ENCODE data around the gene LIPA. TPM values are rescaled to one million over a fixed set of nuclear protein-coding genes. Genes with fewer than 3 reads are reported as not detected.
"Not testable (repeated sequence)": the region's sequence is repeated elsewhere in the genome, so short reads cannot be mapped to it uniquely, and the experiment has no call there.

Gene LIPA
- total and polyA plus RNA-seq, 4 donors: 26.3 to 83.3 (median 56.7) TPM

DNA sequence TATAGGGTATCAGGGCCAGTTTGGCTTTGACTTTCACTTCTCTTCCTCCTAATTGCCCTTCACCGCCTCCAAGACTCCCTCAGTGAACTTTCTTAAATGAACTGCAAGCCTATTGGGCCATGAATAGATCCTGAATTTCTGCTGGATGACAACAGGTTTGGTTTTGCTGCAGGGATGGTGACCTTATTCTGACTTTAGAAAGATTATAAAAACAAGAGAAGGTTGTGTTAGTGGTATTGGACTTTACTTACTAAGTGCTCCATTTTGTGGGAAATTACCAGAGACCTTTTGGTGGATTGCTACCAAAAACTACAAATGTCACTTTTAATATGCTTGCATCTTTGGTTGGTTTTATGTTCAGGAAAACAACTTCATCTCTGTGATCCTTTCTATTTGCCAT is 11.5 kb upstream of the LIPA start:
- no peak for DNase-seq
- Histone ChIP-seq H3K4me1 (ENCODE audit: control insufficient read depth in 1 of 2, insufficient read depth in 2 of 2, low read length in 2 of 2) (no peaks in the 10 kb centered on the region), H3K9me3 (ENCODE audit: control insufficient read depth, low read length) (no peaks in the 10 kb centered on the region), H3K36me3 (ENCODE audit: control insufficient read depth in 1 of 2, insufficient read depth in 2 of 2, low read length in 1 of 2) (no peaks in the 10 kb centered on the region), H3K4me3 (ENCODE audit: low read length in 2 of 2) (no peak overlapping the region), H3K27ac (ENCODE audit: low read depth in 1 of 2, low read length in 2 of 2) (no peak overlapping the region), H3K27me3 (ENCODE audit: control insufficient read depth in 1 of 2, insufficient read depth in 2 of 2, low read length in 1 of 2) (no peaks in the 10 kb centered on the region)
- intact Hi-C loops (cut with DNase I): no loop called here
- ATAC-seq (ENCODE audit: low FRiP score): no peak
- 85% methylated on average over 1 of the region's 1 CpG for WGBS, 2 donors

DNA sequence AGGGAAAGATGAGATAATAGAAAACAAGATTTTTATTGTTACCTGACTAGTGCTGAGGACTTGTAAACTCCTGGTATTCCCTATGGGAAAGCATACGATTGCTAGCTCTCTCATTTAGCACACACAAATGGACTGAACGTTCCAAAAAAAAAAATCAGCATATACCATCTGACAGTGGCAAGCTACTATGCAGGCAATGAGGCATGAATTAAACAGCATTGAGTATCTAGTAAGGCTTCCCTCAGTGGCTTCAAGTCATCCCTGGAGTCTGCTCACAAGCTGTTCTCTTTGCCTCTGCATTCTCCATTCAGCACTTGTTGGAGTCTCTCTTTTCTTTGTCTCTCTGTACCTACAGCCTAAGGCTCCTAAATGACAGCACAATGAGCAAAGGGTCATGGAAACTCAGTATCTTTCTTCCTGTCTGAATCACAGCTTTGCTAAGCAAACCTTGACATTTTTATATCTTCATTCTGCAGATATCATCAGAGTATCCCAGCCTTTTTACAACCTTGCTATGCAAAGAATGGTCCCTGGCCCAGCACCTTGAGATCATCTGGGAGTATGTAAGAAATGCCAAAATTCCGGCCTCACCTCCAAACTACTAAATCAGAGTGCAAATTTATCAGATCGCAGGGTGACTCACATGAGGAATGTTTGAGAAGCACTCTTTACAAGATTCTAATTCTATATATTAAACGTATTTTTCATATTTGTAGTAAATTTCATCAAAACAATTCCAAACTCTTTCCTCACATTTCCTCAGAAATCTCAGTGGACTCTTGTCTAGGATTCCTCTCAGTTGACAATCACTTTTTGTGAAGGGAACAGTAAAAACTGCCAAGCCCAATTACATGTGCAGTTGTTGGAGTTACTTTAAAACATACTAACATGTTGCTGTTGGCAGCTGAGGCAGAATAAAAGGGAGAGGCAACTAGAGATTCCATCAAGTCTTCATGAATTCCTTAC is 10.8 kb upstream of the LIPA start:
- intact Hi-C loops (cut with DNase I): no loop called here
- WGBS, 2 donors: 35 to 43% methylated on average over 5 of the region's 5 CpGs
- DNase-seq: no peak
- H3K9me3 ChIP-seq (ENCODE audit: control insufficient read depth, low read length): no peaks in the 10 kb centered on the region
- H3K27me3 ChIP-seq (ENCODE audit: control insufficient read depth in 1 of 2, insufficient read depth in 2 of 2, low read length in 1 of 2): no peaks in the 10 kb centered on the region
- H3K27ac ChIP-seq (ENCODE audit: low read depth in 1 of 2, low read length in 2 of 2): no peak overlapping the region
- no peak for ATAC-seq (ENCODE audit: low FRiP score)
- H3K4me1 ChIP-seq (ENCODE audit: control insufficient read depth in 1 of 2, insufficient read depth in 2 of 2, low read length in 2 of 2): no peaks in the 10 kb centered on the region
- H3K4me3 ChIP-seq (ENCODE audit: low read length in 2 of 2): no peak overlapping the region
- no peaks in the 10 kb centered on the region for H3K36me3 ChIP-seq (ENCODE audit: control insufficient read depth in 1 of 2, insufficient read depth in 2 of 2, low read length in 1 of 2)

DNA sequence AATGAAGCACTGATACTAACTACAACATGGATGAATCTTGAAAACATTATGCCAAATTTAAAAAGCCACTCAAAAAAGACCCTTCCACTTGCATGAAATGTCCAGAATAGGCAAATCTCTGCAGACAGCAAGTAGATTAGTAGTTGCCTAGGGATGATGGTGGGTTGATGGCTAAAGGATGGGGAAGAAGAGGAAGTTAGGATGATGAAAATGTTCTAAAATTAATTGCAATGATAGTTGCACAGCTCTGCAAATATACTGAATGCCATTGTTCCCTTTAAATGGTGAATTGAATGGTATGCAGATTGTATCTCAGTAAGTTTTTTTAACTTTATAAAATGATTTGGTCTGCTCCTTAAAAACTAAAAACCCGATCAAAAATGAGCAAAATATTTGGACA is 7.3 kb upstream of the LIPA start:
- no peak overlapping the region for H3K27ac ChIP-seq (ENCODE audit: low read depth in 1 of 2, low read length in 2 of 2)
- WGBS, 2 donors: 58 to 60% methylated on average over 1 of the region's 1 CpG
- no peaks in the 10 kb centered on the region for H3K27me3 ChIP-seq (ENCODE audit: control insufficient read depth in 1 of 2, insufficient read depth in 2 of 2, low read length in 1 of 2)
- no peaks in the 10 kb centered on the region for H3K9me3 ChIP-seq (ENCODE audit: control insufficient read depth, low read length)
- H3K4me1 ChIP-seq (ENCODE audit: control insufficient read depth in 1 of 2, insufficient read depth in 2 of 2, low read length in 2 of 2): no peaks in the 10 kb centered on the region
- no peaks in the 10 kb centered on the region for H3K36me3 ChIP-seq (ENCODE audit: control insufficient read depth in 1 of 2, insufficient read depth in 2 of 2, low read length in 1 of 2)
- DNase-seq (no peak), ATAC-seq (ENCODE audit: low FRiP score) (no peak)
- H3K4me3 ChIP-seq (ENCODE audit: low read length in 2 of 2): no peak overlapping the region
- intact Hi-C loops (cut with DNase I): loop anchor here in 1 of 2 donors (10.0 kb wide), 1 partner anchor 306 kb away; no protein-coding TSS in a partner anchor

DNA sequence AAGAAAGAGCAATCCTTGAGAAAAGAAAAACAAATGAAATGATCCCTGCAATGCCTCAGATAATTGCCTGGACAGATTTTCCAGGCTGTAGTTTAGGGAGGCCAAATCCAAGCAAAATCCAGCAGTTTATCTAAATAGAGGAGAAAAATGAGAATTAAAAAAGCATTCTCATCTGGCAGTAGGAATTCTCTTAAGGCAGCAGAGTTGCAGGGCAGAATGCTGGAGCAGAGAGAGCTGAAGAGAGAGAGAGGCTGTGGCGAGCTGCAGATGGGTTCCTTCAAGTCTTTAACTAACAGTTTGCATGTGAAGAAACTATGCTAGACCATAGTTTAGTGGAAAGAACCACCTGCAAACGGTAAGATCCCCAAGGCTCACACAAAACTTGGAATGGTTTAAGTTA is 6.0 kb upstream of the LIPA start:
- no peaks in the 10 kb centered on the region for H3K4me1 ChIP-seq (ENCODE audit: control insufficient read depth in 1 of 2, insufficient read depth in 2 of 2, low read length in 2 of 2)
- intact Hi-C loops (cut with DNase I): loop anchor here in 1 of 2 donors (10.0 kb wide), 1 partner anchor 307 kb away; no protein-coding TSS in a partner anchor
- no peak overlapping the region for H3K27ac ChIP-seq (ENCODE audit: low read depth in 1 of 2, low read length in 2 of 2)
- H3K4me3 ChIP-seq (ENCODE audit: low read length in 2 of 2): no peak overlapping the region
- no peaks in the 10 kb centered on the region for H3K36me3 ChIP-seq (ENCODE audit: control insufficient read depth in 1 of 2, insufficient read depth in 2 of 2, low read length in 1 of 2)
- ATAC-seq (ENCODE audit: low FRiP score): no peak
- no peaks in the 10 kb centered on the region for H3K27me3 ChIP-seq (ENCODE audit: control insufficient read depth in 1 of 2, insufficient read depth in 2 of 2, low read length in 1 of 2)
- WGBS, 2 donors: 34 to 37% methylated on average over 2 of the region's 2 CpGs
- no peaks in the 10 kb centered on the region for H3K9me3 ChIP-seq (ENCODE audit: control insufficient read depth, low read length)
- no peak for DNase-seq

DNA sequence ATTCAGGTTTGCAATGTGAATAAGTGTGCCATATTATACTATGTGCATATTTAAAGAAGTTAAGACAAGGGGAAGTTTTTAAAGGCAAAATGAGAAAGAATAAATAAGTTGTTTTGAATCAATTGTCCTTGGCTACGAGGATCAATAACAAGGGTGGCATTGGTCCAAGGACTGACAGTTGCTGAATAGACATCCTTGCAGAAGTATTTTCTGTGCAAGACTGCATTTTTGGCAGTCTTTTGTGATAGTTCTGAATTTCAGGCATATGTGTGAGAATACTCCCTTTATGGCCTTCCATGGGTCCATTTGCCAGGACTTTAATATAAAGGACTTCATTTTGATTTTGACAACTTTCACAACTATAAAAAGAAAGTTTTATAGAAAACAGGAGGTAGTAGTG is 5.4 kb upstream of the LIPA start:
- no peak overlapping the region for H3K4me3 ChIP-seq (ENCODE audit: low read length in 2 of 2)
- no peaks in the 10 kb centered on the region for H3K27me3 ChIP-seq (ENCODE audit: control insufficient read depth in 1 of 2, insufficient read depth in 2 of 2, low read length in 1 of 2)
- H3K9me3 ChIP-seq (ENCODE audit: control insufficient read depth, low read length): no peaks in the 10 kb centered on the region
- no peak for DNase-seq
- intact Hi-C loops (cut with DNase I): loop anchor here in 1 of 2 donors (10.0 kb wide), 1 partner anchor 308 kb away; no protein-coding TSS in a partner anchor
- no peak overlapping the region for H3K27ac ChIP-seq (ENCODE audit: low read depth in 1 of 2, low read length in 2 of 2)
- H3K4me1 ChIP-seq (ENCODE audit: control insufficient read depth in 1 of 2, insufficient read depth in 2 of 2, low read length in 2 of 2): no peaks in the 10 kb centered on the region
- 61 to 69% methylated on average over 1 of the region's 1 CpG for WGBS, 2 donors
- ATAC-seq (ENCODE audit: low FRiP score): no peak
- H3K36me3 ChIP-seq (ENCODE audit: control insufficient read depth in 1 of 2, insufficient read depth in 2 of 2, low read length in 1 of 2): no peaks in the 10 kb centered on the region

DNA sequence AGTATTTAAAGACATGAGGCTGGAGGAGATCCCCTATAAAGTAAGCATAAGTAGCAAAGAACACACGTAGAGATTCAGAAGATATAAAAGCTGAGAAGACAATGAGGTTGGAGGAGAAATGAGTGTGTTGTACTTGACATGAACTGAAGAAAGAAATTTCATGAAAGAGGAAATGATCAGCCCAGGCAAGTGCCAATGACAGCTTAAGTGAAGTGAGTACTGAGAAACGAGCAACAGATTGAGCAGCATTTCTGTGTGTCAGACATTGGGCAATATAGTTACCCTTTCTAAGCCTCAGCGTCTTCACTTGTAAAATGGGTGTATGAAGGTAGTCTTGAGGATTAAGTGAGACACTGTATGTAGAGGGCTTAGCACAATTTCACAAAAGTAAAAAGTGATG is 4.8 kb upstream of the LIPA start:
- Histone ChIP-seq H3K9me3 (ENCODE audit: control insufficient read depth, low read length) (no peaks in the 10 kb centered on the region), H3K27ac (ENCODE audit: low read depth in 1 of 2, low read length in 2 of 2) (no peak overlapping the region), H3K4me1 (ENCODE audit: control insufficient read depth in 1 of 2, insufficient read depth in 2 of 2, low read length in 2 of 2) (no peaks in the 10 kb centered on the region), H3K27me3 (ENCODE audit: control insufficient read depth in 1 of 2, insufficient read depth in 2 of 2, low read length in 1 of 2) (no peaks in the 10 kb centered on the region), H3K36me3 (ENCODE audit: control insufficient read depth in 1 of 2, insufficient read depth in 2 of 2, low read length in 1 of 2) (no peaks in the 10 kb centered on the region), H3K4me3 (ENCODE audit: low read length in 2 of 2) (no peak overlapping the region)
- no peak for ATAC-seq (ENCODE audit: low FRiP score)
- 79 to 82% methylated on average over 3 of the region's 3 CpGs for WGBS, 2 donors
- no peak for DNase-seq
- intact Hi-C loops (cut with DNase I): loop anchor here in 1 of 2 donors (10.0 kb wide), 1 partner anchor 308 kb away; no protein-coding TSS in a partner anchor

DNA sequence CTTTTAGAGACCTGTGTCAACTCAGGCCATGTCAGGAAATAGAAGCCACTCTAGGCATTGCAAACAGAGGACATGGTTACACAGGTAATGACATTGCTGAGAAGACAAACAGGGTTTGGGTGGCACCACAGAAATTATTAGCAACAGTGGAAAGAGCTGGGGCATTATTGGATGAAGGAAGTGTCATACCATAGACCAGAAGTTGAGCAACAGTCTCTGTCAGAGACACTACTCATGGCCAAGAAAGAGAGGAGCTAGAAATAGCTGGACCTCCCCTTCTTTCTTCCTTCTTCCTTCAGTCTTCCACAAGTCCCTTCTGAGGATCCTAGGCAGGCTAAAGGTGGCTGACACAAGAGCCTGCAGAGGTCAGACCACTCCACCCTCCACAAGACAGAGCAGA is 4.2 kb upstream of the LIPA start:
- Histone ChIP-seq H3K4me1 (ENCODE audit: control insufficient read depth in 1 of 2, insufficient read depth in 2 of 2, low read length in 2 of 2) (no peaks in the 10 kb centered on the region), H3K9me3 (ENCODE audit: control insufficient read depth, low read length) (no peaks in the 10 kb centered on the region), H3K27ac (ENCODE audit: low read depth in 1 of 2, low read length in 2 of 2) (no peak overlapping the region), H3K27me3 (ENCODE audit: control insufficient read depth in 1 of 2, insufficient read depth in 2 of 2, low read length in 1 of 2) (no peaks in the 10 kb centered on the region), H3K36me3 (ENCODE audit: control insufficient read depth in 1 of 2, insufficient read depth in 2 of 2, low read length in 1 of 2) (no peaks in the 10 kb centered on the region), H3K4me3 (ENCODE audit: low read length in 2 of 2) (no peak overlapping the region)
- ATAC-seq (ENCODE audit: low FRiP score) (no peak), DNase-seq (no peak)
- intact Hi-C loops (cut with DNase I): loop anchor here in 1 of 2 donors (10.0 kb wide), 1 partner anchor 309 kb away; no protein-coding TSS in a partner anchor

DNA sequence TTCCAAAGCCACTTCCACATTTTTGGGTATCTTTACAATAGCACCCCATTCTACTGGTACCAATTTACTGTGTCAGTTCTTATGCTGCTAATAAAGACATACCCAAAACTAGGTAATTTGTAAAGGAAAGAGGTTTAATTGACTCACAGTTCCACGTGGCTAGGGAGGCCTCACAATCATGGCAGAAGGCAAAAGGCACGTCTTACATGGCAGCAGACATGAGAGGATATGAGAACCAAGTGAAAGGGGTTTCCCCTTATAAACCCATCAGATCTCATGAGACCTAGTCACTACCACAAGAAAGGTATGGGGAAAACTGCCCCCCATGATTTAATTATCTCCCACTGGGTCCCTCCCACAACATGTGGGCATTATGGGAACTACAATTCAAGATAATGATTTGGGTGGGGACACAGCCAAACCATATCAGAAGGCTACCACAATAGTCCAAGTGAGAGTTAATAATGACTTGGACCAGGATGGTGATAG is 3.6 kb upstream of the LIPA start:
- WGBS, 2 donors: 79 to 92% methylated on average over 2 of the region's 2 CpGs
- not testable (repeated sequence) for H3K27ac ChIP-seq (ENCODE audit: low read depth in 1 of 2, low read length in 2 of 2)

DNA sequence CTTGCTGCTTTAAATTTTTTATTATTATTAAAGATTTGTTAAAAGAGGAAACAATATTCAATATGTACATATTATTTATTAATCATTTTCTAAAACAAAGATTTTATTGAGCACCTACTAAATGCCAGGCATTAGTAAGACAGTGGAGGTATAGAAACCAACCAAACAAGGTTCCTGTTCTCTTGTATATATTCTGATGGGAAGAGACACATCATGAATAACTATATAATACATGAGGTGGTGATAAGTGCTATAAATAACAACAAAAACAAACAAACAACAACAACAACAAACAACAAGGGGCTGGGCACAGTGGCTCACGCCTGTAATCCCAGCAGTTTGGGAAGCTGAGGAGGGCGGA is 630 bp upstream of the LIPA start:
- H3K36me3 ChIP-seq (ENCODE audit: control insufficient read depth in 1 of 2, insufficient read depth in 2 of 2, low read length in 1 of 2): no peaks in the 10 kb centered on the region
- no peak overlapping the region for H3K27ac ChIP-seq (ENCODE audit: low read depth in 1 of 2, low read length in 2 of 2)
- no peaks in the 10 kb centered on the region for H3K9me3 ChIP-seq (ENCODE audit: control insufficient read depth, low read length)
- WGBS, 2 donors: 75 to 81% methylated on average over 2 of the region's 2 CpGs
- H3K4me3 ChIP-seq (ENCODE audit: low read length in 2 of 2): no peak overlapping the region
- DNase-seq (no peak), ATAC-seq (ENCODE audit: low FRiP score) (no peak)
- H3K27me3 ChIP-seq (ENCODE audit: control insufficient read depth in 1 of 2, insufficient read depth in 2 of 2, low read length in 1 of 2): no peaks in the 10 kb centered on the region
- intact Hi-C loops (cut with DNase I): loop anchor here in 1 of 2 donors (10.0 kb wide), 1 partner anchor 313 kb away; no protein-coding TSS in a partner anchor
- H3K4me1 ChIP-seq (ENCODE audit: control insufficient read depth in 1 of 2, insufficient read depth in 2 of 2, low read length in 2 of 2): no peaks in the 10 kb centered on the region

More for the DNA sequence above, 3.6 kb upstream of the LIPA start:
- not testable (repeated sequence) for ATAC-seq (ENCODE audit: low FRiP score); H3K27me3 ChIP-seq (ENCODE audit: control insufficient read depth in 1 of 2, insufficient read depth in 2 of 2, low read length in 1 of 2); H3K9me3 ChIP-seq (ENCODE audit: control insufficient read depth, low read length); DNase-seq; H3K36me3 ChIP-seq (ENCODE audit: control insufficient read depth in 1 of 2, insufficient read depth in 2 of 2, low read length in 1 of 2); H3K4me1 ChIP-seq (ENCODE audit: control insufficient read depth in 1 of 2, insufficient read depth in 2 of 2, low read length in 2 of 2); H3K4me3 ChIP-seq (ENCODE audit: low read length in 2 of 2)
- intact Hi-C loops (cut with DNase I): loop anchor here in 1 of 2 donors (10.0 kb wide), 1 partner anchor 310 kb away; no protein-coding TSS in a partner anchor

All from aorta (tissue), 5 donors.